K562 (cell line): ENCODE results near the gene MCM9. TPM values are rescaled to one million over a fixed set of nuclear protein-coding genes. Genes with fewer than 3 reads are reported as not detected.

Experiments used
- CC2D1A ChIP-seq: fragments of 450-650 bp; IDR thresholded peaks from 2 replicates; pipeline ENCODE4 v1.6.1; 2017; ENCODE audit warnings: mild to moderate bottlenecking
- CCNT2 ChIP-seq: IDR thresholded peaks from 2 replicates; pipeline ENCODE4 v1.6.1; 2011; ENCODE audit warnings: borderline replicate concordance, low read depth, mild to moderate bottlenecking, moderate library complexity, mixed read lengths, low read length; ENCODE audit not compliant: insufficient read length; ENCODE audit errors: extremely low read depth
- CTCF ChIP-seq, 3 experiments: IDR thresholded peaks in 2 of 3; conservative IDR thresholded peaks in 1 of 3; 2 replicates each; pipeline ENCODE4 v1.5.1; 2011 to 2012; ENCODE audit warnings: low read length in 3 of 3, mild to moderate bottlenecking in 3 of 3, control low read depth in 2 of 3, improper control_type of control experiment in 1 of 3, inconsistent platforms in 1 of 3, low read depth in 1 of 3, mixed read lengths in 1 of 3, moderate library complexity in 1 of 3; ENCODE audit not compliant: insufficient read depth in 2 of 3
- FOXA3 ChIP-seq, 2 experiments: fragments of 450-650 bp in 1 of 2; sonication (generic) in 1 of 2; formaldehyde crosslinking; IDR thresholded peaks in 1 of 2; conservative IDR thresholded peaks in 1 of 2; 2 replicates each; pipeline versions ENCODE4 v1.4.0 to v1.8.0; 2020 to 2022; ENCODE audit warnings: mild to moderate bottlenecking in 2 of 2, missing genetic modification reagents in 1 of 2
- GABPA ChIP-seq: fragments of 200-800 bp; sonication (Bioruptor generic); conservative IDR thresholded peaks from 2 replicates; pipeline ENCODE4 v1.6.1; 2016; ENCODE audit warnings: low read depth, missing genetic modification characterization, missing compliant biosample characterization
- HDAC2 ChIP-seq: fragments of 450-650 bp; IDR thresholded peaks from 2 replicates; pipeline ENCODE4 v1.6.1; 2016; ENCODE audit warnings: mild to moderate bottlenecking
- LARP7 ChIP-seq: fragments of 450-650 bp; IDR thresholded peaks from 2 replicates; pipeline ENCODE4 v1.6.1; 2016
- LEF1 ChIP-seq: fragments of 450-650 bp; IDR thresholded peaks from 2 replicates; pipeline ENCODE4 v1.6.1; 2016; ENCODE audit warnings: mild to moderate bottlenecking
- MEF2A ChIP-seq: IDR thresholded peaks from 2 replicates; pipeline ENCODE4 v1.6.1; 2011; ENCODE audit warnings: low read depth, mild to moderate bottlenecking, low read length, moderate library complexity; ENCODE audit not compliant: control insufficient read depth
- PKNOX1 ChIP-seq: fragments of 450-650 bp; IDR thresholded peaks from 2 replicates; pipeline ENCODE4 v1.6.1; 2016
- POLR2AphosphoS2 ChIP-seq: IDR thresholded peaks from 2 replicates; pipeline ENCODE4 v1.6.1; 2012; ENCODE audit warnings: low read length, improper control_type of control experiment
- POLR2B ChIP-seq: fragments of 450-650 bp; IDR thresholded peaks from 2 replicates; pipeline ENCODE4 v1.6.1; 2018; ENCODE audit warnings: low read depth; ENCODE audit not compliant: partially characterized antibody
- RAD21 ChIP-seq, 2 experiments: fragments of 250-450 bp in 1 of 2; fragments of 450-650 bp in 1 of 2; sonication (Bioruptor Pico) in 1 of 2; formaldehyde crosslinking in 1 of 2; IDR thresholded peaks in 1 of 2; conservative IDR thresholded peaks in 1 of 2; 2 replicates each; pipeline versions ENCODE4 v1.4.0 to v1.8.0; 2020 to 2022; ENCODE audit warnings: mild to moderate bottlenecking in 2 of 2, moderate library complexity in 1 of 2
- SIN3B ChIP-seq: fragments of 450-650 bp; IDR thresholded peaks from 2 replicates; pipeline ENCODE4 v1.6.1; 2017; ENCODE audit warnings: low read depth, mild to moderate bottlenecking, moderate library complexity
- SUPT5H ChIP-seq: fragments of 450-650 bp; IDR thresholded peaks from 2 replicates; pipeline ENCODE4 v1.6.1; 2016
- YY1 ChIP-seq, 3 experiments: IDR thresholded peaks; 2 replicates each; pipeline ENCODE4 v1.6.1; 2011; ENCODE audit warnings: low read length in 2 of 3, mild to moderate bottlenecking in 2 of 3, moderate library complexity in 2 of 3, borderline replicate concordance in 1 of 3, control low read depth in 1 of 3, low read depth in 1 of 3; ENCODE audit not compliant: insufficient read depth in 3 of 3, insufficient replicate concordance in 2 of 3, control insufficient read depth in 1 of 3, insufficient read length in 1 of 3; ENCODE audit errors: extremely low read depth in 1 of 3
- ZNF511 ChIP-seq: sonication (generic); formaldehyde crosslinking; IDR thresholded peaks from 2 replicates; pipeline ENCODE4 v1.8.0; 2022; ENCODE audit warnings: mild to moderate bottlenecking, missing genetic modification reagents
- polyA plus RNA-seq, 8 experiments: library from polyadenylated mRNA; depleted of rRNA in 4 of 8; stranded (reverse) in 5 of 8; unstranded in 3 of 8; fragments of >200 nt; fragmentation: Nextera tagmentation in 2 of 8; fragmentation: Illumina TruSeq in 1 of 8; extraction: Ambion mirVana in 2 of 8; extraction: Trizol in 1 of 8; gene quantifications; 2 replicates each; pipeline versions ENCODE4 v1.2.1 to v1.2.3, GENCODE V29; 2011 to 2014; ENCODE audit warnings: inconsistent platforms in 1 of 8, missing spikeins in 1 of 8
- total RNA-seq, 7 experiments: library from RNA; depleted of rRNA in 6 of 7; stranded (reverse); fragments of >200 nt in 6 of 7; fragmentation: Illumina TruSeq in 2 of 7; extraction: Trizol in 2 of 7; gene quantifications; 2 replicates each; pipeline versions ENCODE4 v1.2.1 to v1.2.3, GENCODE V29; 2011 to 2021; ENCODE audit warnings: low replicate concordance in 1 of 7
- TF ChIP-seq, protein P1 (sequence below): sonication (generic); formaldehyde crosslinking; IDR thresholded peaks from 2 replicates; pipeline ENCODE4 v1.8.0; 2022; ENCODE audit warnings: missing genetic modification reagents, mild to moderate bottlenecking, moderate library complexity, borderline replicate concordance
- TF ChIP-seq, protein P2 (sequence below): sonication (generic); formaldehyde crosslinking; IDR thresholded peaks from 2 replicates; pipeline ENCODE4 v1.9.0; 2022; ENCODE audit warnings: mild to moderate bottlenecking, missing genetic modification reagents
- TF ChIP-seq, protein P3 (sequence below): fragments of 450-650 bp; IDR thresholded peaks from 2 replicates; pipeline ENCODE4 v1.6.1; 2016; ENCODE audit warnings: antibody characterized with exemption

The MCM9 gene
- total and polyA plus RNA-seq, 9 of the 15 experiments (the other 6 are each of a cell fraction or from before 2014, with no cell fraction given): 4.8 to 16.7 (median 11.6) TPM

DNA sequence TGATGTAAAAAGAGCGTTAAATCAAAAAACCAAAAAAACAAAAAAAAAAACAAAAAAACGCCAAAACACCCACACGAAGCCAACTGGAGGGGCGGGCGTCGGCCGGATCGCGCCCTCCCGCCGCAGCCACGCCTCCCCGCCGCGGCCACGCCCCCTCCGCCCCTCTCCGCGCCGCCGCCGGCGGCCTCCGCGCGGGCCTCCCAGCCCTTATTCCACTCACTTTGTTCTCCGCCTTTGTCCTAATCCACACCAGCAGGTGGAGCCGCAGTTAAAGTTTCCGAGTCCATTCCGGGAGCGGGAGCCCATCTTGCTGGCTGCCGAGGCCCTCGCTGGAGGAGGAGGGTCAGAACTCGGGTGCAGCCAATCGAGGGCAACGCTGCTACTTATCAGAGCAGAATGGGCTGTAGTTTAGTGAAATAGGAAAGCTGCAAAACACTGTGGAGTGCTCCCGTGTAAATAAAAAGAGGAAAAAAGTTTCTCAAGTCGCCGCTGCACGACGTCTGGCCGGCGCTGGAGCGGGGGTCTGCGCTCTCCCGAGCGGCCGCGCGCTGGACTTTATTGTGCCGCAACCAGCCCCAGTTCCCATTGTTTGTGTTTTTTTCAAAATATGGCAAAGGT lies 41.0 kb downstream of the MCM9 start, which contains the start of gene ASF1A (continued):
- 0 out of 2 replicates have a peak, but pooled peaks have one; percentile 20 for TF ChIP-seq ZNF511 (CRISPR knock-in tag)
- no peak for TF ChIP-seq FOXA3 (CRISPR knock-in tag; conservative IDR thresholded peaks at IDR 0.05 in 1 of 2, IDR thresholded peaks at IDR 0.05 in 1 of 2)
- peak; percentile 79 for TF ChIP-seq SUPT5H
- peak; percentile 74 for TF ChIP-seq LEF1
- TF ChIP-seq, protein P1, sequence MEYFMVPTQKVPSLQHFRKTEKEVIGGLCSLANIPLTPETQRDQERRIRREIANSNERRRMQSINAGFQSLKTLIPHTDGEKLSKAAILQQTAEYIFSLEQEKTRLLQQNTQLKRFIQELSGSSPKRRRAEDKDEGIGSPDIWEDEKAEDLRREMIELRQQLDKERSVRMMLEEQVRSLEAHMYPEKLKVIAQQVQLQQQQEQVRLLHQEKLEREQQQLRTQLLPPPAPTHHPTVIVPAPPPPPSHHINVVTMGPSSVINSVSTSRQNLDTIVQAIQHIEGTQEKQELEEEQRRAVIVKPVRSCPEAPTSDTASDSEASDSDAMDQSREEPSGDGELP (CRISPR knock-in tag): peak; percentile 79
- peak; percentile 73 to 86 (median 83) for TF ChIP-seq CTCF (IDR thresholded peaks at IDR 0.05 in 2 of 3, conservative IDR thresholded peaks at IDR 0.05 in 1 of 3; ENCODE audit: insufficient read depth in 2 of 3, low read depth in 1 of 3, low read length in 3 of 3)
- peak in 2 of 3 experiments; percentile 81 to 87 for TF ChIP-seq YY1 (IDR thresholded peaks at IDR 0.05; ENCODE audit: borderline replicate concordance in 1 of 3, control insufficient read depth in 1 of 3, extremely low read depth in 1 of 3, insufficient read depth in 3 of 3, insufficient read length in 1 of 3, insufficient replicate concordance in 2 of 3, low read depth in 1 of 3, low read length in 2 of 3)
- TF ChIP-seq CC2D1A: 0 out of 2 replicates have a peak, but pooled peaks have one; percentile 55
- peak in 1 of 2 experiments; percentile 52; a peak in 2 of 4 replicates for TF ChIP-seq RAD21 (CRISPR knock-in tag; conservative IDR thresholded peaks at IDR 0.05 in 1 of 2, IDR thresholded peaks at IDR 0.05 in 1 of 2)
- TF ChIP-seq, protein P2, sequence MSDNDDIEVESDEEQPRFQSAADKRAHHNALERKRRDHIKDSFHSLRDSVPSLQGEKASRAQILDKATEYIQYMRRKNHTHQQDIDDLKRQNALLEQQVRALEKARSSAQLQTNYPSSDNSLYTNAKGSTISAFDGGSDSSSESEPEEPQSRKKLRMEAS (CRISPR knock-in tag): 0 out of 2 replicates have a peak, but pooled peaks have one; percentile 13
- TF ChIP-seq CCNT2: peak; percentile 93
- 0 out of 2 replicates have a peak, but pooled peaks have one; percentile 62 for TF ChIP-seq HDAC2
- TF ChIP-seq POLR2AphosphoS2: peak; percentile 41; the same call in 1 of the 2 replicates
- TF ChIP-seq POLR2B: peak; percentile 82
- peak; percentile 67; the same call in 1 of the 2 replicates for TF ChIP-seq PKNOX1
- TF ChIP-seq GABPA (tag): peak; percentile 41; the same call in 1 of the 2 replicates
- TF ChIP-seq MEF2A: 0 out of 2 replicates have a peak, but pooled peaks have one; percentile 21
- TF ChIP-seq SIN3B: peak; percentile 37; the same call in 1 of the 2 replicates
- TF ChIP-seq LARP7: 0 out of 2 replicates have a peak, but pooled peaks have one; percentile 63
- TF ChIP-seq, protein P3, sequence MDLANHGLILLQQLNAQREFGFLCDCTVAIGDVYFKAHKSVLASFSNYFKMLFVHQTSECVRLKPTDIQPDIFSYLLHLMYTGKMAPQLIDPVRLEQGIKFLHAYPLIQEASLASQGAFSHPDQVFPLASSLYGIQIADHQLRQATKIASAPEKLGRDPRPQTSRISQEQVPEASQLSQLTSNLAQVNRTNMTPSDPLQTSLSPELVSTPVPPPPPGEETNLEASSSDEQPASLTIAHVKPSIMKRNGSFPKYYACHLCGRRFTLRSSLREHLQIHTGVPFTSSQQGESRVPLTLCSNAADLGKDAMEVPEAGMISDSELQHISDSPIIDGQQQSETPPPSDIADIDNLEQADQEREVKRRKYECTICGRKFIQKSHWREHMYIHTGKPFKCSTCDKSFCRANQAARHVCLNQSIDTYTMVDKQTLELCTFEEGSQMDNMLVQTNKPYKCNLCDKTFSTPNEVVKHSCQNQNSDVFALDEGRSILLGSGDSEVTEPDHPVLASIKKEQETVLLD: peak; percentile 88
